Neural progenitor cell (in vitro differentiated cells): ENCODE measurements around the gene LMTK2. TPM values are rescaled to one million over a fixed set of nuclear protein-coding genes. Genes with fewer than 3 reads are reported as not detected.

Experiments
- DNase-seq: peaks from one replicate; pipeline ENCODE4 v3.0.0-alpha.2; 2016; ENCODE audit warnings: low spot score
- H2AFZ ChIP-seq: fragments of 200-600 bp; sonication (generic); replicated peaks from 2 replicates; pipeline ENCODE4 v1.6.1; 2016; ENCODE audit warnings: antibody characterized with exemption
- H3F3A ChIP-seq: fragments of 200-600 bp; sonication (generic); 2 replicates; pipeline ENCODE4 v1.6.1; 2016; ENCODE audit warnings: antibody characterized with exemption, low read depth
- H3K27ac ChIP-seq: fragments of 200-600 bp; sonication (generic); 2 replicates; pipeline ENCODE4 v1.5.1; 2016; ENCODE audit warnings: mild to moderate bottlenecking
- H3K27me3 ChIP-seq: fragments of 200-600 bp; sonication (generic); 2 replicates; pipeline ENCODE4 v1.6.1; 2016; ENCODE audit warnings: mild to moderate bottlenecking, moderate library complexity
- H3K36me3 ChIP-seq: fragments of 200-600 bp; sonication (generic); 2 replicates; pipeline ENCODE4 v1.5.1; 2016
- H3K4me1 ChIP-seq: fragments of 200-600 bp; sonication (generic); 2 replicates; pipeline ENCODE4 v1.6.1; 2016; ENCODE audit warnings: mixed run types
- H3K4me2 ChIP-seq: fragments of 200-600 bp; sonication (generic); 2 replicates; pipeline ENCODE4 v1.6.1; 2016
- H3K4me3 ChIP-seq: fragments of 200-600 bp; sonication (generic); 2 replicates; pipeline ENCODE4 v1.5.1; 2016
- H3K79me2 ChIP-seq: fragments of 200-600 bp; sonication (generic); 2 replicates; pipeline ENCODE4 v1.6.1; 2016; ENCODE audit warnings: low read depth
- H3K9ac ChIP-seq: fragments of 200-600 bp; sonication (generic); 2 replicates; pipeline ENCODE4 v1.6.1; 2016
- H3K9me3 ChIP-seq: fragments of 200-600 bp; sonication (generic); 2 replicates; pipeline ENCODE4 v1.5.1; 2016; ENCODE audit warnings: low read depth
- H4K20me1 ChIP-seq: fragments of 200-600 bp; sonication (generic); 2 replicates; pipeline ENCODE4 v1.6.1; 2016; ENCODE audit warnings: low read depth
- H3K27ac Mint-ChIP-seq: 3 replicates; pipeline ENCODE4 v1.8.0; 2021; ENCODE audit warnings: mixed read lengths
- H3K27me3 Mint-ChIP-seq: 2 replicates; pipeline ENCODE4 v1.8.0; 2022; ENCODE audit warnings: low read depth, mild to moderate bottlenecking, inconsistent platforms, moderate library complexity, mixed read lengths; ENCODE audit not compliant: insufficient read depth
- H3K36me3 Mint-ChIP-seq: 3 replicates; pipeline ENCODE4 v1.8.0; 2021; ENCODE audit warnings: mixed read lengths
- H3K4me1 Mint-ChIP-seq: 3 replicates; pipeline ENCODE4 v1.8.0; 2021; ENCODE audit warnings: mixed read lengths
- H3K4me3 Mint-ChIP-seq: 3 replicates; pipeline ENCODE4 v1.8.0; 2021; ENCODE audit warnings: mild to moderate bottlenecking, moderate library complexity, mixed read lengths
- H3K9me3 Mint-ChIP-seq: 3 replicates; pipeline ENCODE4 v1.8.0; 2020; ENCODE audit warnings: mixed read lengths
- CTCF ChIP-seq: fragments of 200-600 bp; sonication (generic); IDR thresholded peaks from 2 replicates; pipeline ENCODE4 v1.5.1; 2017; ENCODE audit warnings: antibody characterized with exemption, mild to moderate bottlenecking
- EZH2 ChIP-seq: fragments of 200-600 bp; sonication (generic); IDR thresholded peaks from 2 replicates; pipeline ENCODE4 v1.6.1; 2017; ENCODE audit warnings: antibody characterized with exemption, mild to moderate bottlenecking, moderate library complexity
- EZH2phosphoT487 ChIP-seq: fragments of 200-600 bp; sonication (generic); IDR thresholded peaks from 2 replicates; pipeline ENCODE4 v1.6.1; 2017; ENCODE audit warnings: antibody characterized with exemption
- total RNA-seq: library from RNA; depleted of rRNA; stranded (reverse); fragments of >200 nt; gene quantifications from 2 replicates; pipeline ENCODE4 v1.2.3, GENCODE V29; 2015; ENCODE audit warnings: low replicate concordance

Gene LMTK2
- total RNA-seq, 1 donor from 2014 or later = 14.1 TPM

- Histone ChIP-seq H3K36me3 (no peaks in the 10 kb centered on the region), H2AFZ (no peak overlapping the region), H3K4me3 (no peak overlapping the region), H3K79me2 (no peaks in the 10 kb centered on the region), H3K9me3 (no peaks in the 10 kb centered on the region), H3F3A (peaks cover 4% of the 10 kb centered on the region), H3K27me3 (no peaks in the 10 kb centered on the region), H3K27ac (no peak overlapping the region), H3K4me1 (peaks cover 3% of the 10 kb centered on the region), H4K20me1 (no peaks in the 10 kb centered on the region), H3K4me2 (no peak overlapping the region), H3K9ac (no peak overlapping the region)
- H3K27ac Mint-ChIP-seq = no peak overlapping the region
- H3K4me1 Mint-ChIP-seq = peaks cover 4% of the 10 kb centered on the region
- DNase-seq = no peak
- TF ChIP-seq EZH2 (no peak), CTCF (no peak), EZH2phosphoT487 (no peak)
- H3K27me3 Mint-ChIP-seq = no peaks in the 10 kb centered on the region
- H3K9me3 Mint-ChIP-seq = no peaks in the 10 kb centered on the region
- no peak overlapping the region for H3K4me3 Mint-ChIP-seq
- H3K36me3 Mint-ChIP-seq = peaks cover 10% of the 10 kb centered on the region
These were observed 117.4 kb downstream of the LMTK2 start for GRCh38 chr7:98223898-98224700.

- DNase-seq = no peak
- H3K27me3 ChIP-seq = no peaks in the 10 kb centered on the region
- H3K4me3 ChIP-seq = no peak overlapping the region
- peaks cover 8% of the 10 kb centered on the region for H3K4me1 Mint-ChIP-seq
- H4K20me1 ChIP-seq = no peaks in the 10 kb centered on the region
- H3K36me3 ChIP-seq = no peaks in the 10 kb centered on the region
- TF ChIP-seq CTCF (no peak), EZH2phosphoT487 (no peak), EZH2 (no peak)
- H3F3A ChIP-seq = no peaks in the 10 kb centered on the region
- no peak overlapping the region for H3K9ac ChIP-seq
- H3K27ac ChIP-seq = no peak overlapping the region
- H3K9me3 ChIP-seq = no peaks in the 10 kb centered on the region
- no peak overlapping the region for H3K27ac Mint-ChIP-seq
- no peak overlapping the region for H2AFZ ChIP-seq
- no peaks in the 10 kb centered on the region for H3K79me2 ChIP-seq
- H3K9me3 Mint-ChIP-seq = no peaks in the 10 kb centered on the region
- peaks cover 6% of the 10 kb centered on the region for H3K36me3 Mint-ChIP-seq
- no peak overlapping the region for H3K4me2 ChIP-seq
- H3K4me3 Mint-ChIP-seq = no peak overlapping the region
- H3K4me1 ChIP-seq = no peaks in the 10 kb centered on the region
- H3K27me3 Mint-ChIP-seq = no peaks in the 10 kb centered on the region
These were observed 118.1 kb downstream of the LMTK2 start for GRCh38 chr7:98224701-98225181.

GRCh38 chr7:98225913-98226614, 119.4 kb downstream of the LMTK2 start:
- TF ChIP-seq EZH2 = no peak
- TF ChIP-seq CTCF = no peak
- no peak for TF ChIP-seq EZH2phosphoT487
- no peaks in the 10 kb centered on the region for H3K9me3 ChIP-seq

More at GRCh38 chr7:98225913-98226614, 119.4 kb downstream of the LMTK2 start:
- Histone ChIP-seq H3K4me1 (no peaks in the 10 kb centered on the region), H3K9ac (no peak overlapping the region), H3K36me3 (no peaks in the 10 kb centered on the region), H3K27me3 (no peaks in the 10 kb centered on the region), H3K4me3 (no peak overlapping the region), H3K27ac (no peak overlapping the region), H3F3A (no peaks in the 10 kb centered on the region), H3K4me2 (no peak overlapping the region), H2AFZ (no peak overlapping the region), H3K79me2 (no peaks in the 10 kb centered on the region), H4K20me1 (no peaks in the 10 kb centered on the region)
- H3K4me1 Mint-ChIP-seq = peaks cover 14% of the 10 kb centered on the region
- peaks cover 5% of the 10 kb centered on the region for H3K36me3 Mint-ChIP-seq
- H3K27ac Mint-ChIP-seq = no peak overlapping the region
- H3K4me3 Mint-ChIP-seq = no peak overlapping the region
- no peaks in the 10 kb centered on the region for H3K27me3 Mint-ChIP-seq
- DNase-seq = no peak
- H3K9me3 Mint-ChIP-seq = no peaks in the 10 kb centered on the region
